GM12892 (cell line): ENCODE measurements around the gene ABTB2.

ENCODE experiments used
- POLR2A ChIP-seq: IDR thresholded peaks from 2 replicates; pipeline ENCODE4 v1.6.1; 2011; ENCODE audit warnings: low read depth, low read length, control low read depth
- POLR2AphosphoS5 ChIP-seq: IDR thresholded peaks from 2 replicates; pipeline ENCODE4 v1.6.1; 2011; ENCODE audit warnings: low read depth, low read length, control low read depth

- TF ChIP-seq POLR2A (no peak), POLR2AphosphoS5 (no peak)
Measured at GRCh38 chr11:34222030-34222429, 135.8 kb downstream of the ABTB2 start.
